8988T (cell line): ENCODE data around the gene VPS16.

ENCODE experiments used
- DNase-seq: peaks from one replicate; pipeline ENCODE4 v3.0.0; 2011

VPS16 gene

GRCh38 chr20:2840138-2840966 lies at the start of gene VPS16, which contains the start of gene PCED1A:
TSS of gene VPS16 (plus strand) at chr20:2840745. CDS start at chr20:2840775, 30 bp downstream.
TSS of gene PCED1A (minus strand) at chr20:2840655. CDS start at chr20:2839912, 743 bp downstream.
- peak; percentile 100 for DNase-seq

- DNase-seq: no peak
Measured at GRCh38 chr20:2793471-2793870, 47.1 kb upstream of the VPS16 start.

- DNase-seq: no peak
Measured at GRCh38 chr20:2794202-2794748, 46.3 kb upstream of the VPS16 start.

- DNase-seq: no peak
Measured at GRCh38 chr20:2794866-2795447, 45.6 kb upstream of the VPS16 start.

- DNase-seq: no peak
Measured at GRCh38 chr20:2795451-2795850, 45.1 kb upstream of the VPS16 start.

- DNase-seq: no peak
Measured at GRCh38 chr20:2796011-2796660, 44.4 kb upstream of the VPS16 start.

GRCh38 chr20:2797136-2797983 lies 43.2 kb upstream of the VPS16 start:
- peak; percentile 34 for DNase-seq

GRCh38 chr20:2798095-2798805 lies 42.3 kb upstream of the VPS16 start:
- no peak for DNase-seq

GRCh38 chr20:2798814-2799213 lies 41.7 kb upstream of the VPS16 start:
- peak; percentile 55 for DNase-seq

- peak; percentile 15 for DNase-seq
Measured at GRCh38 chr20:2799271-2799670, 41.3 kb upstream of the VPS16 start.

- peak; percentile 44 for DNase-seq
Measured at GRCh38 chr20:2799688-2800520, 40.6 kb upstream of the VPS16 start.

GRCh38 chr20:2800521-2801285 lies 39.8 kb upstream of the VPS16 start, which contains the start of gene CPXM1:
TSS of gene CPXM1 (minus strand) at chr20:2800627. CDS start at chr20:2800572, 55 bp downstream.
- DNase-seq: peak; percentile 15

GRCh38 chr20:2801286-2801728 lies 39.2 kb upstream of the VPS16 start:
- DNase-seq: no peak

GRCh38 chr20:2804041-2804828 lies 36.3 kb upstream of the VPS16 start:
- DNase-seq: peak; percentile 15

GRCh38 chr20:2804852-2805688 lies 35.5 kb upstream of the VPS16 start:
- no peak for DNase-seq

GRCh38 chr20:2805689-2806350 lies 34.7 kb upstream of the VPS16 start:
- DNase-seq: peak; percentile 10

GRCh38 chr20:2806351-2806701 lies 34.2 kb upstream of the VPS16 start:
- DNase-seq: no peak

- no peak for DNase-seq
Measured at GRCh38 chr20:2807019-2807418, 33.5 kb upstream of the VPS16 start.
